Stimulated activated CD8-positive, alpha-beta memory T cell treated with anti-CD3 and anti-CD28 coated beads, Interleukin-15, amount 100 ng/mL, for 24 hours (primary cell): ENCODE data around the gene DPP6.

Experiments used
- DNase-seq: peaks from one replicate; pipeline ENCODE4 v3.0.0-alpha.2; 2020; ENCODE audit warnings: low read depth

The DPP6 gene

GRCh38 chr7:154880513-154880912 is 828.3 kb downstream of the DPP6 start:
- no peak for DNase-seq

DNA sequence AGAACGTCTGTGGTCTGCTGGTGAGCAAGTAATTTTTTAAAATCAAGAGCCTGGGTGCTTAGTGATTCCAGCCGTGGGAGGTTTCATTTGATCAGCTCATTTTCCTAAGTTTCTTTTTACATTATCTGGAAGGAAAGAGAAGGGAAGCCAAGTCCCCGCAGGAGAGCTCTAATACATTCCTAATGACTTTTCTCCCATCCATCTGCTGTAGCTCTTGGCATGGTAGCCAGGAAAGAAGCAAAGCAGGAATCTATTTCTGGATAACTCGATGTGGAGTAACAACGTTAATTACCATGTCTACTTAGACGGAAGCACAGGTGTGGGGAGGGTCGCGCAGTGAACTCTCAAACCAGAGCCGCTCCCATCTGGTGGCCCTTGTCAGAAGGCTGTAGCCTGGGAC is 828.8 kb downstream of the DPP6 start:
- DNase-seq: no peak

- DNase-seq: no peak
Observed at GRCh38 chr7:154881526-154881925, 829.3 kb downstream of the DPP6 start.

DNA sequence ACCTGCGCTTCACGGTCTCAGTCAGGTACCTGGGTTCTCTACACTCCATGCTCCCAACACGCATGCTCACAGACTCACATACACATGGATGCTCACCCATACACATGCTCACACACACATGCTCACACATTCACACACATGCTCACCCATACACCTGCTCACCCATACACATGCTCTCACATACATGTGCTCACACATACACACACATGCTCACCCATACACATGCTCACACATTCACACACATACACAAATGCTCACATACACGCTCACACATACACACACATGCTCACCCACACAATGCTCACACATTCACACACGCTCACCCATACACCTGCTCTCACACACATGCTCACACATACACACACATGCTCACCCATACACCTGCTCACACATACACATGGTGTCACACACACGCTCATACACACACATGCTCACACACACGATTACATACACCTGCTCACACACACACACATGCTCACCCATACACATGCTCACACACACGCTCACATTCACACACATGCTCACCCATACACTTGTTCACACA is 830.8 kb downstream of the DPP6 start:
- no peak for DNase-seq

DNA sequence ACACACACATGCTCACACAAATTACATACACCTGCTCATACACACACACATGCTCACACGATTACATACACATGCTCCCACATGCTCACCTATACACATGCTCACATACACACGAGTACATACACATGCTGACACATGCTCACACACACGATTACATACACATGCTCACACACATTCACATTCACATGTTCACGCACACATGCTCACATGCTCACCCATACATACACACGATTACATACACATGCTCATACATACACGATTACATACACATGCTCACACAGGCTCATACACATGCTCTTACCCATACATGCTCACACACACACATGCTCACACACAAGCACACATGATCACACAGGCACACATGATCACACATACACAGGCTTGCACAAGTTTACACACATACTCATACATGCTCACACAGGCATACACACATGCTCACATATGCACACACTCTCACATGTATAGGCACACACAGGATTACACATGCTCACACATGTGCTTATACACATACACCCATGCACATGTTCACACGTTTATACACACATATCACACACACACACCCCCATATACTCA is 832.2 kb downstream of the DPP6 start:
- DNase-seq: no peak

GRCh38 chr7:154886591-154886990 is 834.4 kb downstream of the DPP6 start:
- DNase-seq: no peak

GRCh38 chr7:154888690-154889089 is 836.5 kb downstream of the DPP6 start:
- no peak for DNase-seq

GRCh38 chr7:154892459-154892858 is 840.3 kb downstream of the DPP6 start:
- no peak for DNase-seq

GRCh38 chr7:154896076-154896475 is 843.9 kb downstream of the DPP6 start:
- no peak for DNase-seq

DNA sequence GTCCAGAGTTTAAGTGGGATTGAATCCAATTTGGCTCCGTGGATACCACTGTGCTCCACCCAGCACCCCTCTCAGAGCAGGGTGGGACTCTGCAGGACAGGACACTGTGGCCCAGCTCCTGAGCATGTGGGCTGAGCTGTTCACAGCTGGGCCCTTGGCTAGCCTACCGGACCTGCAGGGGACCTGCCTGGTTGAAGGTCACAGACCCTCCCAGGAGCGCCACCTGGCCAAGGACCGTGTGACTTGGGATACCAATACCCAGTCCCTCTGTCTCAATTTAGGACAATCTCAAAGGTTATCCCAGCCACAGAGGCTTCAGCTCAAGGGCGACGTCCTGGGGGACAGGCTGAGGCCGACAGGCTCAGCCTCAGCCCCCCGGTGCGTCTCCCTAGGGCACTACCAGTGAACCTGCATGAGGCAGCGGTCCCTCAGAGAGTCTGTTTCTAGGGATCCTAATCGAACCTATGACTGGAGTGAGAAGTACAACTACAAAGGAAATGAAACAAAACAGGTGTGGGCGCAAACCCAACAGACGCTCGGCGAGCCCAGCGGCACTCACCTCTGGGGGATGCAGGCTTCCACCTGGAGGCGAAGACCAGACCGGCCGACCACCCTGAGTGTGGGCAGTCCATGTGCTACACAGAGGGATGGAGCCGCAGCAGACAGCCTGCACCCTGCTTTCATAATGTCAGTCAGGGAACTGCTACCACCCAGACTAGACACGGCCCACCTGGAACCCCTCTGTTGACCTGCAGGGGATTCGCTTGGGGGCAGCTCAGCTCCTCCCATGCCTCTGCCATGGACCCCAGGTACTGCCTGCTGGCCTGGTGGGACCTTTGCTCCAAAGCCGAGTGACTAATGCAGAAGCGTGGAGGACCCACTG is 847.0 kb downstream of the DPP6 start:
- DNase-seq: no peak

DNA sequence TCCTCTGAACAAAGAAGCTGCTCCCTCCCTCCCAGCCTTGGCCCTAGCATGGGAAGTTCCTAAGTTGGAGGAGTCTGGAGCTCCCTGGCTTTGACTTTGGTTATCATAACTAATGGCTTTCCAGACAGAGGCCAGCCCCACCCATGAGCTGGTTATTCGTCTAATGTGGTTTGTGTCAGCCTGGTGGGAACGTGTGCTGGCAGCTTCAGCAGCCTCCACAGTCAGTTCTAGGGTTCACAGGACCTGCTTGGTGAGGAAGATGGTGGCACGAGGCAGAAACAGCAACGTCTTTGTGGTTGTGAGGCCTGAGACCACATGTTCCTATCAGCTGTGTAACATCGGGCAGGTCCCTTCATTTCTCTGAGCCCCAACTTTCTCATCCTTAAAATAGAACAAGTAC is 847.7 kb downstream of the DPP6 start:
- DNase-seq: no peak

DNA sequence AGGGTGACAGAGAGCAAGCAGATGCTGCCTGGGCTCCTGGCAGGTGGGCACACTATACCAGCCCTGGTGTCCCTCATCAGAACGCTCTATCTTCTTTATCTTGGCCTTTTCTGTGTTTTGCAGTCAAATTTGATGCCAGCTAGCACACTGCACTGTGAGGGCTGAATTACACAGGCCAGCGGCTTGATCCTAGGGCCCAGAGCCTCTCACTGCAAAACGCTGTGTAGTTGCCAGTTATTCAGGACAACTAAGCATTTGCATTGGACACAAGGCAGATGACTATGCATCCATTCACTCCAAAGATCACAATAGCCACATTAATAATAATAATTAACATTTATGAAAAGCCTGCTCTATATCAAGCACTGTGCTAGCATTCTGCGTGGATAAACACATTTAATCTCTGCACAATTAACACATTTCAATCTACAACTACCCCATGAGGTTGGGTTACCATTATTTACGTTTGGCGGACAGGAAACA is 850.4 kb downstream of the DPP6 start:
- DNase-seq: no peak

DNA sequence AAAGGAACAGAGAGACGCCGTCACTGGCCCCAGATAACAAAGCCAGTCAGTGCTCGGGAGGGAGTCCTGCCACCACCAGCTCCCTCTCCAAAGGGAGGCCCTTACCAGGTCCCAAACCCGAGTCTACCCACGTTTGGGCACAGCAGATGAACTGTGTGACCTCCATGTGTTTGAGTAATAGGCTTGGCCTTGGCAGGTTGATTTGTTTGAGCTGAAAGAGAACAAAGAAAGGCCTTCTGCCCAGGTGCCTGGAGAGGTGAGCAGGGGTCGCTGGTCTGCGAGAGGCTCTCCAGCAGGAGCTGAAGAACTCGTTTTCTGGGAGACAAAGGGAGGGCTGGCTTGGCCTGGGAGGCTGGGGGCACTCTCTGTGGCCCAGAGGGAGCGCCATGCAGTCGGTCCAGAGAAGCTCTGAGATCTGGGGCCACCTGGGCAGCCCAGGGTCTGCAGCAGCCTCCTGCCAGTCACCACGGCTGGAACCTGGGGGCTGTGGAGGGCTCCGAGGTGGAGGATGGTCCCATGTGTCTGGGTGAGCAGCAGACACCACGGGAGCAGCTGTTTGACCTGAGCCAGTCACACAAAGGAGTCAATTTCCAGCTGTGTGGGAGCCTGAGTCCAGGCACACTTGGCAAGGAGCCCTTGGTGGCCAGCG is 851.0 kb downstream of the DPP6 start:
- no peak for DNase-seq

GRCh38 chr7:154905146-154905545 is 852.9 kb downstream of the DPP6 start:
- DNase-seq: no peak

DNA sequence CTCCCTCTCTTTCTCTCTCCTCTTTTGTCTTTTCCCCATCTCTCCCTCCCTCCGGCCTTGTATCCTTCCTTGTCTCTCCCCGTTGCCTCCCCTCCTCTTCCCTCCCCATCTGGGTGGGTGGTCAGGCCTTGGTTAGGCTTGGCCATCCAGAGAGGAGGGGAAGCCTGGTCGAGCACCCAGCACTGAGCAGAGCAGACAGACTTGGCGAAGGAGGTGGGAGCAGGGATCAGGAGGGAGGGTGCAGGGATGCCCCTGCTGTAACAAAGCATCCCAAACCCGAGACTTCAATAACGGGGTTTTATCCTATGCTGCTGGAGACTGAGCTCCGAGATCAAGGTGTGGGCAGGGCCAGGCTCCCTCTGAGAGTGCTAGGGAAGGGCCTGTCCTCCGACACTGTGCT is 853.4 kb downstream of the DPP6 start:
- no peak for DNase-seq

- no peak for DNase-seq
Observed at GRCh38 chr7:154906201-154906600, 854.0 kb downstream of the DPP6 start.

DNA sequence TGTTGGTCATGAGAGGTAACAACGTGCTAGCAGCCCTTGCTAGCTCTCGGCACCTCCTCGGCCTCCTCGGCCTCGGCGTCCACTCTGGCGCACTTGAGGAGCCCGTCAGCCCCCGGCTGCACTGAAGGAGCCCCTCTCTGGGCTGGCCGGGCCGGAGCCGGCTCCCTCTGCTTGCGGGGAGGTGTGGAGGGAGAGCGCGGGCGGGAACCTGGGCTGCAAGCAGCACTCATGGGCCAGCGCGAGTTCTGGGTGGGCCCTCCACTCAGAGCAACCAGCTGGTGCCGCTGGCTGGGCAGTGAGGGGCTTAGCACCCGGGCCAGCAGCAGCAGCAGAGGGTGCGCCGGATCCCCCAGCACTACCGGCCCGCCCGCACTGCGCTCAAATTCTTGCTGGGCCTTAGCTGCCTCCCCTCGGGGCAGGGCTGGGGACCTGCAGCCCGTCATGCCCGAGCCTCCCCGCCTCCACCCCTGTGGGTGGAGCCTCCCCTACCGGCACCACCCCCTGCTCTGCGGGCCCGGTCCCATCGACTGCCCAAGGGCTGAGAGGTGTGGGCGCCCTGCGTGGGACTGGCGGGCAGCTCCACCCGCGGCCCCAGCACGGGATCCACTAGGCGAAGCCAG is 854.6 kb downstream of the DPP6 start:
- DNase-seq: no peak

GRCh38 chr7:154907651-154908620 is 855.7 kb downstream of the DPP6 start:
- DNase-seq: no peak

DNA sequence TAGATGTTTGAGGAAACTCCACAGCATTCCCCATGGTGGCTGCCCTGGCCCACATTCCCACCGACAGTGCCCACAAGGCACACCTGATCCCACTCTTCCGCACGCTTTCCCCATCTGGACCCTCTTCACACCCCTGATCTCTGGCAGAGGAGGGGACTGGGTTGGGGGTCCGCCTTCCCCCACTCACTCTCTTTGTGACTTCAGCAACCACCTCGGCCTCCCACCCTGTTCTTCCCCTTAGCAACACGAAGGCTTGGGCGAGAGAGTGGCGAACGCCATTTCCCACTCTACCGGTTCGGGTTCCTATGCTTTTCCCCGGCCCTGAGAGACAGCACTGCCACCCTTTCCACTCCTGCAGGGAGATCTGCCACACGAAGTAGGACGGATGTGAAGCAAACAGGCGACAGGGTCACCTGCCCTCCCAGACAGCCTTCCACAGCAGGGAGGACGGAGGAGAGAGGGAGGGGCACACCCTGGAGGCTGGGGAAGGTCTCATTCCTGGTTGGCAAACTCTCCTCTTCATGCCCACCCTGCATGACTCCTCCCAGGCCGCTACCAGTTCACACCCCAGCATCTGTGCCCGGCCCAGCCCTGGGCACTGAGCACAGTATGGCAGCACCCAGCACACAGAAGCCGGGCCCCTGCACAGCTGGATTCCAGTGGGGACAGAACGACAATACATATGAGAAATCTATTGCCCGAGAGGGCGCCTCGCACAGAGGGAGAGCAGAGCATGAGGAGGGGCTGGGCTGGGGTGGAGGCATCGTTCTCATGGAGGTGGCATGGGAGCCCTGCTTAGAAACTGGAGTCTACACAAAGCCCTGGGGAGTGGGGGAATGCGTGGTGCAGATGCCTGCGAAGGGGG is 857.3 kb downstream of the DPP6 start:
- no peak for DNase-seq

DNA sequence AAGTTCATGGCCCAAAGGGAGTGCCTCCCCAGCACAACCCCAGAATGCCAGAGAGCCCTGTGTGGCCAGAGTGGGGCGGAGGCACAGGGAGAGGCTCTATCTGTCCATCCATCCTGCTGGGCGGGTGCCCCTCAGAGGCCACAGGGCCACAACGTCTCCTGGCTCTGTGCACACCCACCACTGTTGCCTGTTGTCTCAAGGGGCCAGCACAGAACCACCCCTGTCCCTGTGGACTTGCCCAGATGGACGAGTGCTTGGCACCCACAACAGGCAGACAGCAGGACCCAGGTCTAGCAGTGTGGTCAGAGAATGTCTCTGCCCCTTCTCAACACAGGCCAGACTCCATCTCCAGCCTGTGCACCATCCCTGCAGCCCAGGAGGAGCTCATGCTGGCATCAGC is 857.9 kb downstream of the DPP6 start:
- no peak for DNase-seq
